ENCODE measurements around the gene OR2T4.

Gene OR2T4

GRCh38 chr1:248361121-248361715 lies at the start of gene OR2T4:
Gene OR2T4 (plus strand): TSS chr1:248361665. CDS start chr1:248361665, 0 bp downstream.
- no peak for DNase-seq (ENCODE audit: low read depth in 1 of 2, low spot score in 1 of 2)

GRCh38 chr1:248316796-248317195 lies 44.7 kb upstream of the OR2T4 start:
- DNase-seq (ENCODE audit: low read depth in 1 of 2, low spot score in 1 of 2): no peak

- DNase-seq (ENCODE audit: low read depth in 1 of 2, low spot score in 1 of 2): no peak
Observed at GRCh38 chr1:248324468-248324867, 37.0 kb upstream of the OR2T4 start, which contains the start of gene OR2M7. Gene OR2M7 (minus strand): TSS chr1:248324568. CDS start chr1:248324568, 0 bp downstream.

- no peak for DNase-seq (ENCODE audit: low read depth in 1 of 2, low spot score in 1 of 2)
Observed at GRCh38 chr1:248343451-248343850, 18.0 kb upstream of the OR2T4 start.

- DNase-seq (ENCODE audit: low read depth in 1 of 2, low spot score in 1 of 2): no peak
Observed at GRCh38 chr1:248348475-248348874, 13.0 kb upstream of the OR2T4 start, which contains the start of gene OR14C36. Gene OR14C36 (plus strand): TSS chr1:248348775. CDS start chr1:248348775, 0 bp downstream.

- DNase-seq (ENCODE audit: low read depth in 1 of 2, low spot score in 1 of 2): no peak
Observed at GRCh38 chr1:248359415-248359814, 2.0 kb upstream of the OR2T4 start.

GRCh38 chr1:248366609-248367008 lies 5.1 kb downstream of the OR2T4 start:
- DNase-seq (ENCODE audit: low read depth in 1 of 2, low spot score in 1 of 2): no peak

GRCh38 chr1:248372394-248372793 lies 10.9 kb downstream of the OR2T4 start:
- DNase-seq (ENCODE audit: low read depth in 1 of 2, low spot score in 1 of 2): no peak

- DNase-seq (ENCODE audit: low read depth in 1 of 2, low spot score in 1 of 2): no peak
Observed at GRCh38 chr1:248373761-248374160, 12.3 kb downstream of the OR2T4 start.

- no peak for DNase-seq (ENCODE audit: low read depth in 1 of 2, low spot score in 1 of 2)
Observed at GRCh38 chr1:248375446-248375845, 14.0 kb downstream of the OR2T4 start, which contains the start of gene OR2T6. Gene OR2T6 (plus strand): TSS chr1:248375746. CDS start chr1:248387609, 11,863 bp downstream.

- no peak for DNase-seq (ENCODE audit: low read depth in 1 of 2, low spot score in 1 of 2)
Observed at GRCh38 chr1:248376916-248377315, 15.5 kb downstream of the OR2T4 start.

- no peak for DNase-seq (ENCODE audit: low read depth in 1 of 2, low spot score in 1 of 2)
Observed at GRCh38 chr1:248380854-248381253, 19.4 kb downstream of the OR2T4 start.

- DNase-seq (ENCODE audit: low read depth in 1 of 2, low spot score in 1 of 2): no peak
Observed at GRCh38 chr1:248388426-248388825, 27.0 kb downstream of the OR2T4 start.

- DNase-seq (ENCODE audit: low read depth in 1 of 2, low spot score in 1 of 2): no peak
Observed at GRCh38 chr1:248393050-248393449, 31.6 kb downstream of the OR2T4 start.

GRCh38 chr1:248402748-248403147 lies 41.3 kb downstream of the OR2T4 start, which contains the start of gene OR2T1:
Gene OR2T1 (plus strand): TSS chr1:248403048. CDS start chr1:248406148, 3,100 bp downstream.
- no peak for DNase-seq (ENCODE audit: low read depth in 1 of 2, low spot score in 1 of 2)

GRCh38 chr1:248404024-248404423 lies 42.6 kb downstream of the OR2T4 start:
- no peak for DNase-seq (ENCODE audit: low read depth in 1 of 2, low spot score in 1 of 2)

- no peak for DNase-seq (ENCODE audit: low read depth in 1 of 2, low spot score in 1 of 2)
Observed at GRCh38 chr1:248406721-248407692, 45.5 kb downstream of the OR2T4 start.

Data from stimulated activated CD4-positive, alpha-beta T cell treated with anti-CD3 and anti-CD28 coated beads, Interleukin-15, amount 100 ng/mL, for 1 hour (primary cell).